SU-DHL-6 (cell line): ENCODE data around the gene PDZD7.

Source experiments
- EZH2phosphoT487 ChIP-seq: fragments of 200-600 bp; sonication (generic), shearing (Covaris generic); conservative IDR thresholded peaks from 2 replicates; pipeline ENCODE4 v1.6.1; 2018; ENCODE audit warnings: mild to moderate bottlenecking, antibody characterized with exemption, low read length, moderate library complexity, mixed read lengths
- TF ChIP-seq, protein P1 (sequence below): fragments of 200-600 bp; sonication (generic); IDR thresholded peaks from one replicate; pipeline ENCODE4 v1.5.1; 2017; ENCODE audit warnings: antibody characterized with exemption, mild to moderate bottlenecking, low read length, moderate library complexity; ENCODE audit not compliant: insufficient read depth, poor library complexity, severe bottlenecking

DNA sequence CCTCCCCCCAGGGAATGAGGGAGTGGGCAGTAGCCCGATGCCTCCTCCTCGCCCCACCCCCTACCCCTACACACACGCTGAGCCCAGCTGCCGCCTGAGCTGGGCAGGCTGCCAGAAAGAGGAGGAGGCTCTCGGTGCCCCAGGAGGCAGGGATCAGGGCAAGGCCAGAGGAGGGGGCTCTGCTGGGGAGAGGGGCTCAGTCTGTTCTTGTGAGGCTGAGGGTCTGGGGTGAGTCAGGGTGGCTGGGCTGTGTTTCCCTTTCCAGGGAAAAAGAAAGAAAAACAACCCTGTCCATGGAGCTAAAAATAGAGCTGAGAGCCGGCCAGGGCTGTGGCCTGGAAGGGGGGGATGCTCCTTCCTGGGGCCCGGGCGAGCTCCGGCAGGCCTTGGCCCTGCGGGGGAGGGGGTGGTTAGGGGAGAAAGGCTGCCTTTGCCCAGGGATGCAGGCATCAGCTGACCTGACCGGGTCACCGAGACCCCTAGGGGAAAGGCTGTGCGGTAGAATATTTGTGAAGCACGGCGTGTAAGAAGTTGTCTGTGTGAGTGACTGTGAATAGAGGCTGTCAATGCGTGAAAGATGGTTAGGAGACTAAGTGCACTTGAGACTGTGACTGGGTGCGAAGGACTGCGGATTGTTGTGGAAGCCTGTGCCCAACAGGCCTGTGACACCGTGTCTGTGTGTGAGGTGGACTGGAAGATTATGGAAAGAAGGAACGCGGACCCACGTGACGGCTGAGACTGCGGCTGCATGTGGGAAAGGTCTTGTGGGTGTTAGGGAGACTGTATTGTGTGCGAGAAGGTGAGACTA lies 32.5 kb downstream of the PDZD7 start:
- TF ChIP-seq, protein P1, sequence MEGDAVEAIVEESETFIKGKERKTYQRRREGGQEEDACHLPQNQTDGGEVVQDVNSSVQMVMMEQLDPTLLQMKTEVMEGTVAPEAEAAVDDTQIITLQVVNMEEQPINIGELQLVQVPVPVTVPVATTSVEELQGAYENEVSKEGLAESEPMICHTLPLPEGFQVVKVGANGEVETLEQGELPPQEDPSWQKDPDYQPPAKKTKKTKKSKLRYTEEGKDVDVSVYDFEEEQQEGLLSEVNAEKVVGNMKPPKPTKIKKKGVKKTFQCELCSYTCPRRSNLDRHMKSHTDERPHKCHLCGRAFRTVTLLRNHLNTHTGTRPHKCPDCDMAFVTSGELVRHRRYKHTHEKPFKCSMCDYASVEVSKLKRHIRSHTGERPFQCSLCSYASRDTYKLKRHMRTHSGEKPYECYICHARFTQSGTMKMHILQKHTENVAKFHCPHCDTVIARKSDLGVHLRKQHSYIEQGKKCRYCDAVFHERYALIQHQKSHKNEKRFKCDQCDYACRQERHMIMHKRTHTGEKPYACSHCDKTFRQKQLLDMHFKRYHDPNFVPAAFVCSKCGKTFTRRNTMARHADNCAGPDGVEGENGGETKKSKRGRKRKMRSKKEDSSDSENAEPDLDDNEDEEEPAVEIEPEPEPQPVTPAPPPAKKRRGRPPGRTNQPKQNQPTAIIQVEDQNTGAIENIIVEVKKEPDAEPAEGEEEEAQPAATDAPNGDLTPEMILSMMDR: no peak
- no peak for TF ChIP-seq EZH2phosphoT487
